ENCODE data around the gene CCDC177. TPM values are rescaled to one million over a fixed set of nuclear protein-coding genes. Genes with fewer than 3 reads are reported as not detected.

CCDC177 gene
- total and polyA plus RNA-seq, 2 experiments from 2014 or later = not detected

DNA sequence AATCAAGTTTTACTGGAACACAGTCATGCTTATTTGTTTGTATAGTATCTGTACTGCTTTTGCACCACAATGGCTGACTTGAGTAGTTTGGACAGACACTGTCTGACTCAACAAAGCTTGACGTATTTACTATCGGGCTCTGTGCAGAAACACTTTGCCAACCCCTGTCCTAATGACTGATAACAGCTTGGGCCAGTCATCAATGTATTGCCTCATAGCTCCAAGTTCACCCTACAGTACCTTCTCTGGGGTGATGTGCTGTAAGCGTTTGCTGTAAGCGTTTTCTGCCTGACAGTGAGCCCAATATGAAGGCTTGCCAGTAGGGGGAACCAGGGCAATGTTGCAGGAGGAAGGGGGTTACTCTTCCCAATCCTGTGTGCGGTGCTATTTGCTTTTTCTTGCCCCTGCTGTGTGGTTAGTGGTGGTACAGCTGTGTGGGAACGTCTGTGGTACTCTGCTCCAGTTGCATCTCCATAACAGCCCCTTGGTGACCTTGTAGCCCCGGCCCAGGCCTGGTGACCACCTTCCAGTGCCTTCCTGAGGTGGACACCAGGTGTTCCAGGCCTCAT, 5.4 kb upstream of the CCDC177 start:
- Histone ChIP-seq H3K27ac (no peak overlapping the region), H3K27me3 (peaks cover 27% of the 10 kb centered on the region), H3K4me3 (no peak overlapping the region), H3K9me3 (ENCODE audit: low read depth) (no peaks in the 10 kb centered on the region), H3K36me3 (no peaks in the 10 kb centered on the region), H3K4me1 (ENCODE audit: low read depth) (no peaks in the 10 kb centered on the region)
- DNase-seq (ENCODE audit: low read depth in 1 of 2, low spot score in 1 of 2) = peak; percentile 63 to 99
- TF ChIP-seq, protein P1, sequence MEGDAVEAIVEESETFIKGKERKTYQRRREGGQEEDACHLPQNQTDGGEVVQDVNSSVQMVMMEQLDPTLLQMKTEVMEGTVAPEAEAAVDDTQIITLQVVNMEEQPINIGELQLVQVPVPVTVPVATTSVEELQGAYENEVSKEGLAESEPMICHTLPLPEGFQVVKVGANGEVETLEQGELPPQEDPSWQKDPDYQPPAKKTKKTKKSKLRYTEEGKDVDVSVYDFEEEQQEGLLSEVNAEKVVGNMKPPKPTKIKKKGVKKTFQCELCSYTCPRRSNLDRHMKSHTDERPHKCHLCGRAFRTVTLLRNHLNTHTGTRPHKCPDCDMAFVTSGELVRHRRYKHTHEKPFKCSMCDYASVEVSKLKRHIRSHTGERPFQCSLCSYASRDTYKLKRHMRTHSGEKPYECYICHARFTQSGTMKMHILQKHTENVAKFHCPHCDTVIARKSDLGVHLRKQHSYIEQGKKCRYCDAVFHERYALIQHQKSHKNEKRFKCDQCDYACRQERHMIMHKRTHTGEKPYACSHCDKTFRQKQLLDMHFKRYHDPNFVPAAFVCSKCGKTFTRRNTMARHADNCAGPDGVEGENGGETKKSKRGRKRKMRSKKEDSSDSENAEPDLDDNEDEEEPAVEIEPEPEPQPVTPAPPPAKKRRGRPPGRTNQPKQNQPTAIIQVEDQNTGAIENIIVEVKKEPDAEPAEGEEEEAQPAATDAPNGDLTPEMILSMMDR (IDR thresholded peaks at IDR 0.05; ENCODE audit: low read depth, low read length) = peak; percentile 94

DNA sequence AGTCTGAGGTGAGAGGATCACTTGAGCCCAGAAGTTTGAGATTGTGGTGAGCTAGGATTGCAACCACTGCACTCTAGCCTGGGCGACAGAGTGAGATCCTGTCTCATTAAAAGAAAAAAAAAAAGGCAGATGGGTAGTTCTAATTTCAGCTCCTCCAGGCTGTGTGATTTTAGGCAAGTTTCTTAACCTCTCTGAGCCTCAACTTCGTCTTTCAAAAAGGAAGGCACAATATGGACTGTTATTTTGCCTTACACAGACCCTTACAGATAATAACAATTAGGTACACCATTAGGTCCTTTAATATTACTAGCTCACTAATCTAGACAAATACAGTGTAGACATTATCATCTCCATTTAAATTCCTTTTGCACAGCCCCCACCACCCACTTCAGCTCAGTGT, 4.8 kb upstream of the CCDC177 start:
- no peak for DNase-seq (ENCODE audit: low read depth in 1 of 2, low spot score in 1 of 2)

DNA sequence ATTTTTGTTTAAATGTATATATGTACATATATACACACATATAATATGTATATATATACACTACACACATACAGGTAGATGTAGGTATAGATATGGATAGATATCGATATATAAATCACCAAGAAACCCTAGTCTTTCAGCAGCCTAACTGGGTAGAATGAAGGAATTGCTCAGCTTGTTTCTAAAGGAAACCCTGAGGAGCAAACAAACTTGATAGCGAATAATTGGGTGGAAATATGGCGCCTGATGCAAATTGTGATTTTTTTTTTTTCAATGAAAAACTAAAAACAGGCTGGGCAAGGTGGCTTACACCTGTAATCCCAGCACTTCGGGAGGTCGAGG, 254 bp upstream of the CCDC177 start:
- TF ChIP-seq, protein P1 (IDR thresholded peaks at IDR 0.05; ENCODE audit: low read depth, low read length) = no peak
- Histone ChIP-seq H3K27ac (no peak overlapping the region), H3K4me3 (no peak overlapping the region), H3K36me3 (no peaks in the 10 kb centered on the region), H3K9me3 (ENCODE audit: low read depth) (no peaks in the 10 kb centered on the region), H3K27me3 (peaks cover 78% of the 10 kb centered on the region), H3K4me1 (ENCODE audit: low read depth) (no peaks in the 10 kb centered on the region)
- no peak for DNase-seq (ENCODE audit: low read depth in 1 of 2, low spot score in 1 of 2)

More for the DNA sequence above, 4.8 kb upstream of the CCDC177 start:
- Histone ChIP-seq H3K9me3 (ENCODE audit: low read depth) (no peaks in the 10 kb centered on the region), H3K27me3 (peaks cover 32% of the 10 kb centered on the region), H3K36me3 (no peaks in the 10 kb centered on the region), H3K27ac (no peak overlapping the region), H3K4me3 (no peak overlapping the region), H3K4me1 (ENCODE audit: low read depth) (no peaks in the 10 kb centered on the region)
- TF ChIP-seq, protein P1 (IDR thresholded peaks at IDR 0.05; ENCODE audit: low read depth, low read length) = no peak

DNA sequence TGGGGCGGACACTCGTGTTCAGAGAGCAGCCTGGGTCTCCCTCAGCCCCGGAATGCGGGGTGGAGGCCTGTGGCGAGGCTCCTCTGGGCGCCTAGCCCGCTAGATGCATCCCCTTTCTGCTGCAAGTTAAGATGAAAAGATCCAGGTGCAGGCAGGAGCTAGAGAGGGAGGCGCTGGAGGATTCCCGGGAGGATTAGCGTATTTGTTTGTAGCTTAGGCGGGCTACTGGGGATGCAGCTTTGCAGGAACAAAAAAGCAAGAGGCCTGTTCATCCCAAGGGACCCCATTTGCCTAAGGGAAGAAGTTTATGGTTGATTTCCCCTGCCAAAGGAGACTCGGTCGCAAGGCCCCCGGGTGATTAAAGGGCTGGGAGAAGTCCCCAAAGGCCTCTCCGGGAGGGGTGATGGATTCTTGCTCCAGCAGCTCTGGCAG, 824 bp downstream of the CCDC177 start:
- Histone ChIP-seq H3K36me3 (no peaks in the 10 kb centered on the region), H3K4me1 (ENCODE audit: low read depth) (no peaks in the 10 kb centered on the region), H3K9me3 (ENCODE audit: low read depth) (no peaks in the 10 kb centered on the region), H3K4me3 (no peak overlapping the region), H3K27ac (no peak overlapping the region), H3K27me3 (peaks cover 88% of the 10 kb centered on the region)
- peak; percentile 10 to 25 for DNase-seq (ENCODE audit: low read depth in 1 of 2, low spot score in 1 of 2)
- TF ChIP-seq, protein P1 (IDR thresholded peaks at IDR 0.05; ENCODE audit: low read depth, low read length) = no peak

GRCh38 chr14:69573205-69573830, 1.4 kb downstream of the CCDC177 start:
- DNase-seq (ENCODE audit: low read depth in 1 of 2, low spot score in 1 of 2) = no peak
- Histone ChIP-seq H3K27me3 (peaks cover 93% of the 10 kb centered on the region), H3K27ac (no peak overlapping the region)

More at GRCh38 chr14:69573205-69573830, 1.4 kb downstream of the CCDC177 start:
- Histone ChIP-seq H3K4me1 (ENCODE audit: low read depth) (no peaks in the 10 kb centered on the region), H3K9me3 (ENCODE audit: low read depth) (no peaks in the 10 kb centered on the region), H3K36me3 (no peaks in the 10 kb centered on the region), H3K4me3 (no peak overlapping the region)
- TF ChIP-seq, protein P1 (IDR thresholded peaks at IDR 0.05; ENCODE audit: low read depth, low read length) = no peak
